ENCODE results near the gene TRIM17.

Gene TRIM17

GRCh38 chr1:228455715-228456114, 39.1 kb upstream of the TRIM17 start:
- Histone ChIP-seq H3K9me2 (replicated peaks; ENCODE audit: control insufficient read depth, low read length) (no peaks in the 10 kb centered on the region), H3K9me3 (ENCODE audit: control insufficient read depth, insufficient read depth, low read length) (no peaks in the 10 kb centered on the region), H4K20me1 (ENCODE audit: control insufficient read depth, insufficient read depth, low read depth, low read length) (no peaks in the 10 kb centered on the region), H3F3A (ENCODE audit: control insufficient read depth, insufficient read depth) (no peaks in the 10 kb centered on the region), H3K27me3 (ENCODE audit: control insufficient read depth, low read length) (no peaks in the 10 kb centered on the region), H3K27ac (ENCODE audit: low read depth, low read length) (no peak overlapping the region), H3K4me2 (ENCODE audit: low read length) (no peak overlapping the region), H3K4me3 (ENCODE audit: low read length) (no peak overlapping the region), H3K36me3 (ENCODE audit: control insufficient read depth, low read length) (no peaks in the 10 kb centered on the region), H3K4me1 (ENCODE audit: control insufficient read depth, low read length) (no peaks in the 10 kb centered on the region), H3K79me2 (ENCODE audit: control insufficient read depth, low read length) (no peaks in the 10 kb centered on the region)
- TF ChIP-seq CTCF (IDR thresholded peaks at IDR 0.05; ENCODE audit: low read depth, low read length, poor library complexity, severe bottlenecking) (no peak), EZH2phosphoT487 (IDR thresholded peaks at IDR 0.05; ENCODE audit: borderline replicate concordance, low read length) (no peak)

GRCh38 chr1:228454238-228454637, 37.6 kb upstream of the TRIM17 start:
- no peaks in the 10 kb centered on the region for H3K27me3 ChIP-seq (ENCODE audit: control insufficient read depth, low read length)

GRCh38 chr1:228453614-228454013, 37.0 kb upstream of the TRIM17 start:
- no peaks in the 10 kb centered on the region for H4K20me1 ChIP-seq (ENCODE audit: control insufficient read depth, insufficient read depth, low read depth, low read length)
- TF ChIP-seq CTCF (IDR thresholded peaks at IDR 0.05; ENCODE audit: low read depth, low read length, poor library complexity, severe bottlenecking), result no peak
- TF ChIP-seq EZH2phosphoT487 (IDR thresholded peaks at IDR 0.05; ENCODE audit: borderline replicate concordance, low read length), result no peak
- H3K36me3 ChIP-seq (ENCODE audit: control insufficient read depth, low read length), result no peaks in the 10 kb centered on the region
- no peaks in the 10 kb centered on the region for H3F3A ChIP-seq (ENCODE audit: control insufficient read depth, insufficient read depth)
- no peak overlapping the region for H3K27ac ChIP-seq (ENCODE audit: low read depth, low read length)
- no peaks in the 10 kb centered on the region for H3K27me3 ChIP-seq (ENCODE audit: control insufficient read depth, low read length)
- no peak overlapping the region for H3K4me3 ChIP-seq (ENCODE audit: low read length)
- H3K4me2 ChIP-seq (ENCODE audit: low read length), result no peak overlapping the region
- no peaks in the 10 kb centered on the region for H3K79me2 ChIP-seq (ENCODE audit: control insufficient read depth, low read length)
- H3K9me3 ChIP-seq (ENCODE audit: control insufficient read depth, insufficient read depth, low read length), result no peaks in the 10 kb centered on the region
- no peaks in the 10 kb centered on the region for H3K4me1 ChIP-seq (ENCODE audit: control insufficient read depth, low read length)
- no peaks in the 10 kb centered on the region for H3K9me2 ChIP-seq (replicated peaks; ENCODE audit: control insufficient read depth, low read length)

More at GRCh38 chr1:228454238-228454637, 37.6 kb upstream of the TRIM17 start:
- H3K27ac ChIP-seq (ENCODE audit: low read depth, low read length), result no peak overlapping the region
- no peak overlapping the region for H3K4me3 ChIP-seq (ENCODE audit: low read length)
- no peaks in the 10 kb centered on the region for H3K9me3 ChIP-seq (ENCODE audit: control insufficient read depth, insufficient read depth, low read length)
- no peaks in the 10 kb centered on the region for H3K9me2 ChIP-seq (replicated peaks; ENCODE audit: control insufficient read depth, low read length)
- no peaks in the 10 kb centered on the region for H3K79me2 ChIP-seq (ENCODE audit: control insufficient read depth, low read length)
- no peak for TF ChIP-seq CTCF (IDR thresholded peaks at IDR 0.05; ENCODE audit: low read depth, low read length, poor library complexity, severe bottlenecking)
- TF ChIP-seq EZH2phosphoT487 (IDR thresholded peaks at IDR 0.05; ENCODE audit: borderline replicate concordance, low read length), result no peak
- no peaks in the 10 kb centered on the region for H3K4me1 ChIP-seq (ENCODE audit: control insufficient read depth, low read length)
- no peaks in the 10 kb centered on the region for H3K36me3 ChIP-seq (ENCODE audit: control insufficient read depth, low read length)
- no peaks in the 10 kb centered on the region for H4K20me1 ChIP-seq (ENCODE audit: control insufficient read depth, insufficient read depth, low read depth, low read length)
- no peak overlapping the region for H3K4me2 ChIP-seq (ENCODE audit: low read length)
- no peaks in the 10 kb centered on the region for H3F3A ChIP-seq (ENCODE audit: control insufficient read depth, insufficient read depth)

Data from DOHH2 (cell line).